HG03064 (cell line): Measurements from ENCODE around the gene RUNX2.
"Not testable (repeated sequence)": the region's sequence is repeated elsewhere in the genome, so short reads cannot be mapped to it uniquely, and the experiment has no call there.

Experiments
- ATAC-seq: cut with Tn5 transposase; IDR thresholded peaks from one replicate; pipeline ENCODE4 v1.9.1; 2021; ENCODE audit warnings: low read depth; ENCODE audit not compliant: unreplicated experiment

RUNX2 gene

GRCh38 chr6:45658400-45658799, 330.3 kb downstream of the RUNX2 start:
- no peak for ATAC-seq

- ATAC-seq: no peak
These were observed 330.8 kb downstream of the RUNX2 start for GRCh38 chr6:45658958-45659357.

- ATAC-seq: no peak
These were observed 333.5 kb downstream of the RUNX2 start for GRCh38 chr6:45661661-45662060.

GRCh38 chr6:45663251-45664221, 335.4 kb downstream of the RUNX2 start:
- no peak for ATAC-seq

- no peak for ATAC-seq
These were observed 336.6 kb downstream of the RUNX2 start for GRCh38 chr6:45664707-45665106.

- no peak for ATAC-seq
These were observed 337.7 kb downstream of the RUNX2 start for GRCh38 chr6:45665859-45666258.

- no peak for ATAC-seq
These were observed 338.7 kb downstream of the RUNX2 start for GRCh38 chr6:45666846-45667245.

- no peak for ATAC-seq
These were observed 339.2 kb downstream of the RUNX2 start for GRCh38 chr6:45667300-45667699.

GRCh38 chr6:45667766-45668165, 339.6 kb downstream of the RUNX2 start:
- ATAC-seq: no peak

GRCh38 chr6:45668705-45669104, 340.6 kb downstream of the RUNX2 start:
- ATAC-seq: no peak

- not testable (repeated sequence) for ATAC-seq
These were observed 345.0 kb downstream of the RUNX2 start for GRCh38 chr6:45673167-45673566.

GRCh38 chr6:45675166-45675565, 347.0 kb downstream of the RUNX2 start:
- ATAC-seq: not testable (repeated sequence)

- ATAC-seq: no peak
These were observed 347.5 kb downstream of the RUNX2 start for GRCh38 chr6:45675634-45676033.

GRCh38 chr6:45676380-45676779, 348.2 kb downstream of the RUNX2 start:
- no peak for ATAC-seq

GRCh38 chr6:45677381-45678284, 349.5 kb downstream of the RUNX2 start:
- ATAC-seq: peak; percentile 61

- no peak for ATAC-seq
These were observed 350.1 kb downstream of the RUNX2 start for GRCh38 chr6:45678285-45678607.

GRCh38 chr6:45679163-45679562, 351.0 kb downstream of the RUNX2 start:
- no peak for ATAC-seq

GRCh38 chr6:45679631-45680030, 351.5 kb downstream of the RUNX2 start:
- ATAC-seq: no peak

- peak; percentile 93 for ATAC-seq
These were observed 353.9 kb downstream of the RUNX2 start for GRCh38 chr6:45681860-45682511.

GRCh38 chr6:45684476-45684875, 356.3 kb downstream of the RUNX2 start:
- ATAC-seq: no peak

GRCh38 chr6:45685076-45685475, 356.9 kb downstream of the RUNX2 start:
- ATAC-seq: no peak
